Tongue (tissue), 2 donors: ENCODE measurements around the gene MUSTN1. TPM values are rescaled to one million over a fixed set of nuclear protein-coding genes. Genes with fewer than 3 reads are reported as not detected.
A peak's percentile ranks its signal among the peaks of the same experiment; 100 is the strongest.

Source experiments
- DNase-seq: peaks from one replicate; pipeline ENCODE4 v3.0.0-alpha.2; 2015
- total RNA-seq: library from RNA; depleted of rRNA; stranded (reverse); fragments of >200 nt; gene quantifications from one replicate; pipeline ENCODE4 v1.2.3, GENCODE V29; 2014

MUSTN1 gene
- total RNA-seq, 1 donor from 2014 or later = 45.2 TPM

- no peak for DNase-seq
Observed at GRCh38 chr3:52805270-52806039, 29.4 kb downstream of the MUSTN1 start.

GRCh38 chr3:52801839-52802238 lies 33.0 kb downstream of the MUSTN1 start:
- DNase-seq = no peak

- DNase-seq = no peak
Observed at GRCh38 chr3:52800079-52800478, 34.7 kb downstream of the MUSTN1 start.

GRCh38 chr3:52798978-52799476 lies 35.8 kb downstream of the MUSTN1 start:
- no peak for DNase-seq

- DNase-seq = no peak
Observed at GRCh38 chr3:52798376-52798977, 36.3 kb downstream of the MUSTN1 start.

- DNase-seq = no peak
Observed at GRCh38 chr3:52796411-52796810, 38.4 kb downstream of the MUSTN1 start.

- DNase-seq = no peak
Observed at GRCh38 chr3:52795298-52795900, 39.4 kb downstream of the MUSTN1 start.

GRCh38 chr3:52794612-52795099 lies 40.2 kb downstream of the MUSTN1 start, which contains the start of gene ITIH3:
ITIH3 (plus strand) TSS chr3:52794796; CDS start chr3:52794804, 8 bp downstream.
- no peak for DNase-seq

- peak; percentile 41 for DNase-seq
Observed at GRCh38 chr3:52793702-52794611, 40.9 kb downstream of the MUSTN1 start.

GRCh38 chr3:52792961-52793695 lies 41.7 kb downstream of the MUSTN1 start:
- peak; percentile 60 for DNase-seq

GRCh38 chr3:52792413-52792812 lies 42.4 kb downstream of the MUSTN1 start:
- no peak for DNase-seq

- no peak for DNase-seq
Observed at GRCh38 chr3:52791928-52792327, 42.9 kb downstream of the MUSTN1 start.

- no peak for DNase-seq
Observed at GRCh38 chr3:52791366-52791765, 43.5 kb downstream of the MUSTN1 start.

- DNase-seq = no peak
Observed at GRCh38 chr3:52790741-52791140, 44.1 kb downstream of the MUSTN1 start.

- no peak for DNase-seq
Observed at GRCh38 chr3:52790337-52790736, 44.5 kb downstream of the MUSTN1 start.

- peak; percentile 22 for DNase-seq
Observed at GRCh38 chr3:52789746-52790040, 45.1 kb downstream of the MUSTN1 start.

- no peak for DNase-seq
Observed at GRCh38 chr3:52788890-52789745, 45.7 kb downstream of the MUSTN1 start.

- no peak for DNase-seq
Observed at GRCh38 chr3:52787672-52788625, 46.9 kb downstream of the MUSTN1 start.

GRCh38 chr3:52787246-52787645 lies 47.6 kb downstream of the MUSTN1 start:
- DNase-seq = no peak
